ENCODE measurements around the gene ANTXR1.

ANTXR1 gene

GRCh38 chr2:69168144-69168813 lies 155.3 kb downstream of the ANTXR1 start:
- TF ChIP-seq CTCF (conservative IDR thresholded peaks at IDR 0.05) (no peak), ZFX (IDR thresholded peaks at IDR 0.05) (no peak)
- H3K27ac ChIP-seq: no peak overlapping the region

- no peak for TF ChIP-seq ZFX (IDR thresholded peaks at IDR 0.05)
- no peak for TF ChIP-seq CTCF (conservative IDR thresholded peaks at IDR 0.05)
- no peak overlapping the region for H3K27ac ChIP-seq
These were observed 156.1 kb downstream of the ANTXR1 start for GRCh38 chr2:69168950-69169654.

GRCh38 chr2:69169655-69170389 lies 156.8 kb downstream of the ANTXR1 start:
- TF ChIP-seq ZFX (IDR thresholded peaks at IDR 0.05) (no peak), CTCF (conservative IDR thresholded peaks at IDR 0.05) (no peak)
- H3K27ac ChIP-seq: no peak overlapping the region

GRCh38 chr2:69170661-69171060 lies 157.7 kb downstream of the ANTXR1 start:
- H3K27ac ChIP-seq: no peak overlapping the region
- TF ChIP-seq CTCF (conservative IDR thresholded peaks at IDR 0.05) (no peak), ZFX (IDR thresholded peaks at IDR 0.05) (no peak)

GRCh38 chr2:69171116-69171896 lies 158.3 kb downstream of the ANTXR1 start:
- no peak for TF ChIP-seq ZFX (IDR thresholded peaks at IDR 0.05)
- TF ChIP-seq CTCF (conservative IDR thresholded peaks at IDR 0.05): no peak
- no peak overlapping the region for H3K27ac ChIP-seq

GRCh38 chr2:69171897-69172525 lies 159.0 kb downstream of the ANTXR1 start:
- H3K27ac ChIP-seq: no peak overlapping the region
- TF ChIP-seq ZFX (IDR thresholded peaks at IDR 0.05): no peak
- no peak for TF ChIP-seq CTCF (conservative IDR thresholded peaks at IDR 0.05)

Measured in C4-2B (cell line).